ENCODE measurements around the gene OTUB1.

GRCh38 chr11:64000740-64001483, 14.7 kb downstream of the OTUB1 start:
- no peak for TF ChIP-seq CTCF (IDR thresholded peaks at IDR 0.05)
- TF ChIP-seq POLR2A (IDR thresholded peaks at IDR 0.05) = no peak
- no peak for TF ChIP-seq POLR2AphosphoS5 (IDR thresholded peaks at IDR 0.05)

Measured in breast epithelium (tissue), 3 donors.